Muscle layer of duodenum (tissue), 2 donors: ENCODE data around the gene DMAP1.

Experiments used
- H3K27ac ChIP-seq: one replicate; pipeline ENCODE4 v1.7.0; 2013; ENCODE audit warnings: mild to moderate bottlenecking, low read length
- H3K27me3 ChIP-seq: one replicate; pipeline ENCODE4 v1.7.0; 2013; ENCODE audit warnings: low read depth, mild to moderate bottlenecking, control low read depth, low read length
- H3K36me3 ChIP-seq, 2 donors: one replicate each; pipeline ENCODE4 v1.7.0; 2013; ENCODE audit warnings: low read length in 2 of 2, control low read depth in 1 of 2, mild to moderate bottlenecking in 1 of 2; ENCODE audit not compliant: insufficient read depth in 2 of 2, control insufficient read depth in 1 of 2
- H3K4me1 ChIP-seq, 2 donors: one replicate each; pipeline ENCODE4 v1.7.0; 2013; ENCODE audit warnings: low read length in 2 of 2, mild to moderate bottlenecking in 2 of 2, control low read depth in 1 of 2, moderate library complexity in 1 of 2; ENCODE audit not compliant: insufficient read depth in 2 of 2, control insufficient read depth in 1 of 2
- H3K4me3 ChIP-seq, 2 donors: one replicate each; pipeline ENCODE4 v1.7.0; 2013; ENCODE audit warnings: low read length in 2 of 2, low read depth in 1 of 2, mild to moderate bottlenecking in 1 of 2
- H3K9me3 ChIP-seq, 2 donors: one replicate each; pipeline ENCODE4 v1.7.0; 2013; ENCODE audit warnings: low read length in 2 of 2, control low read depth in 1 of 2, mild to moderate bottlenecking in 1 of 2; ENCODE audit not compliant: control insufficient read depth in 1 of 2
- donor health status: healthy.

Gene DMAP1

DNA sequence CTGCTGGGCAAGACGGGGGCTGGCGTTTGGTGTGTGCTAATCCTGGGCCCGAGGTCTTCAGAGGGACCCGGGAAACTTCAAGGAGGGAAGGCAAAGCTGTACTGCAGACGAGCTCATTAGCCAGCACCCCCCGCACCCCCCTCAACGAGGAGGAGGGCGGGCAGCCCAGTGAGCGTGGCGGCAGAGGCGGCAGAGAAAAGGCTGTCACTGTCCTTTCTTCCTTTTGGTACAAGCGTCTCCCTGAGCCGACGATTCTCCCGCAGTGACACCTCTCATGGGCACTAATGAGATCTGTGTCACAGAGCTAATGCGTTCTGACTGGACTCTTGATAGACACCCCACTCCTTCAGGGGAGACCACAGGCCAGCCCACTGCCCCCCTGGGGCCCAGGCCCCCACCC, 29.5 kb downstream of the DMAP1 start:
- no peak overlapping the region for H3K4me3 ChIP-seq
- peaks cover 8% of the 10 kb centered on the region in 2 donors for H3K36me3 ChIP-seq
- no peaks in the 10 kb centered on the region for H3K27me3 ChIP-seq
- H3K9me3 ChIP-seq = no peaks in the 10 kb centered on the region
- H3K27ac ChIP-seq = no peak overlapping the region
- H3K4me1 ChIP-seq = peaks cover 4 to 32% of the 10 kb centered on the region in 2 donors

DNA sequence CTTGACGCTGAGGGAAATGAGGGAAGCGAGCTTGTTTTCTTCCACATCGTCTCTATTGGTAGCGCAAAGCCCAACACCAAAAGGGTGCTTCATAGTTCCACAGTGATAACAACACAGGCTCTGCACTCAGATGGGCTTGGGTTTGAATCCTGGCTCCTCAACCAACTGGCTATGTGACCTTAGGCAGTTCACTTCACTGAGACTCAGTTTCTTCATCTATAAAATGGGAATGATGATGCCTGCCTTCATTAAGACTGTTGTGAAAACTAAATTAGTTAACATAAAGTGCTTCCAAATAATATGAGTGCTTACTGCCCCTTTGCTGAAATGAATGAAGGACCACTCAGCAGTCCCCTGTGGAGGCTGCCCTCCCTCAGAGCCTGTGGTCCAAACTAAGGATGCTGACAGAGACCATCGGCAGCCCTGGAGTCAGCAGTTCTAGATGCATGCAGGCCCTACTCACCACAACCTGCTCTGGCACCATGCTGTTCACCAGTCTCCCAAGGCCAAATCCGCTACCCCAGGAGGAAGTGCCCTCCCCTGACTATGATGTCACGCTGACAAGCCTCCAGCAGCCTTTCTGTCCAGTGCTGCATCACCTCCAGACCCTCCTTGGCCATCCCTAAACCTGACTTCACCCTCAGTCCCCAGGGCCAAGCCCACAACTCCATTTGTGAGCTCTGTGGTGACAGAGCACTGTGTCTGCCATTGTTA, 30.7 kb downstream of the DMAP1 start:
- H3K36me3 ChIP-seq = peaks cover 8 to 12% of the 10 kb centered on the region in 2 donors
- no peak overlapping the region for H3K27ac ChIP-seq
- H3K9me3 ChIP-seq = no peaks in the 10 kb centered on the region
- no peaks in the 10 kb centered on the region for H3K27me3 ChIP-seq
- no peak overlapping the region for H3K4me3 ChIP-seq
- H3K4me1 ChIP-seq = peaks cover 4 to 20% of the 10 kb centered on the region in 2 donors

DNA sequence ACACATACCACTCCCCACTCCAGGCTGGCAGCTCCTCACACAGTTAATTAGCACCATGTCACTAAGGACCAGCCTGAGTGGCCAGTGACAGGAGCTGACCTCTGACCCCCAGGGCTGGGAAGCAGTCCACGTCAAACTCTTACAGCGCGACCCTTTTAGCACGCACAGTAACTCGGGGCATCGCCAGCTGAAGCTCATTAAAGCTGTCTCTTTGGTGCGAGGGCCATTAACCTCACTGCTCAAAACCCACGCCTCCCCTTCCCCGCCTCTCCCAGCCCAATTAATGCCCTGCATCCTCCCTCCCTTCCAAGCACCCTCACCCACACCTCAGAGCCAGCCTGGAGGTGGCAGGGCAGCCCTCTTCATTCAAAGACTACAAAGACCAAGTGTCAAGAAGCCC, 31.7 kb downstream of the DMAP1 start:
- no peaks in the 10 kb centered on the region for H3K27me3 ChIP-seq
- no peak overlapping the region for H3K4me3 ChIP-seq
- H3K4me1 ChIP-seq = peaks cover under 1 to 10% of the 10 kb centered on the region in 2 donors
- H3K27ac ChIP-seq = no peak overlapping the region
- H3K9me3 ChIP-seq = no peaks in the 10 kb centered on the region
- peaks cover 8 to 16% of the 10 kb centered on the region in 2 donors for H3K36me3 ChIP-seq

DNA sequence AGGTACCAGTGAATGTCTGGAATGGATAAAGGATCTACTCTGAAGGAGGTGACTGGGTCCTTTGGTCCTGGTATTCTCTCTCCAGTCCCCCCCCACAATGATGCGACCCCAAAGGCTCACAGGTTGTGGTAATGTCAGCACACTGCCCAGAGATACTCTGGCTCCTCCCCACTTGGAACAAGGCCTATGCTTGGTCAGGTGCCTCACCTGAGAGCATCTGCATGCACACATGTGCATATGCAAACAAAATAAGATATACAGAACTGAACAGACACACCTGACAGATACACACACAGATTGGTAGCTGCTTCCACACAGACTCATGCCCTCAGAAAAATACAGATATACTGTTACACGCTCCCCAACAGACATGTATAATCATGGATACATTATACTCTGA, 33.5 kb downstream of the DMAP1 start:
- H3K9me3 ChIP-seq = no peaks in the 10 kb centered on the region
- peaks cover 8 to 16% of the 10 kb centered on the region in 2 donors for H3K36me3 ChIP-seq
- no peaks in the 10 kb centered on the region for H3K27me3 ChIP-seq
- H3K4me1 ChIP-seq = no peaks in the 10 kb centered on the region
- no peak overlapping the region for H3K4me3 ChIP-seq
- no peak overlapping the region for H3K27ac ChIP-seq

DNA sequence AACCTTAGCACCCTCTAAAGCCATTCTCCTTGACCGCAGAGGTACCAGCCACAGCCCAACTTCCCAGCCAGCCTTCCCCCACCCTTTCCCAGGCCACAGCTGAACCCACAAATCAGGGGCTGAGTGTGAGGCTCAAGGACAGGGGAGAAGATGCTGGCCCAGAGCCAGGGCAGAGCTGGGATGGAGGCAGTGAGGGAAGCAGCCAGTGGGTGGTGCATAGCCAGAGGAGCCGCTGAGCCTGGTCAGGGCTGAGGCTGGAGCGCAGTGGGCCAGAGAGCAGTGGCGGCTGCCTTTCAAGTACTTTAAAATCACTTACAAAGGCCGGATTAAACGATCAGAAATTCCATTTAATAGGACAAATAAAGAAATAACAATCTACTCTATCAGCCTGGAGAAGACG, 36.3 kb downstream of the DMAP1 start:
- peaks cover 5 to 16% of the 10 kb centered on the region in 2 donors for H3K36me3 ChIP-seq
- no peaks in the 10 kb centered on the region for H3K27me3 ChIP-seq
- no peaks in the 10 kb centered on the region for H3K4me1 ChIP-seq
- no peak overlapping the region for H3K4me3 ChIP-seq
- no peak overlapping the region for H3K27ac ChIP-seq
- no peaks in the 10 kb centered on the region for H3K9me3 ChIP-seq

DNA sequence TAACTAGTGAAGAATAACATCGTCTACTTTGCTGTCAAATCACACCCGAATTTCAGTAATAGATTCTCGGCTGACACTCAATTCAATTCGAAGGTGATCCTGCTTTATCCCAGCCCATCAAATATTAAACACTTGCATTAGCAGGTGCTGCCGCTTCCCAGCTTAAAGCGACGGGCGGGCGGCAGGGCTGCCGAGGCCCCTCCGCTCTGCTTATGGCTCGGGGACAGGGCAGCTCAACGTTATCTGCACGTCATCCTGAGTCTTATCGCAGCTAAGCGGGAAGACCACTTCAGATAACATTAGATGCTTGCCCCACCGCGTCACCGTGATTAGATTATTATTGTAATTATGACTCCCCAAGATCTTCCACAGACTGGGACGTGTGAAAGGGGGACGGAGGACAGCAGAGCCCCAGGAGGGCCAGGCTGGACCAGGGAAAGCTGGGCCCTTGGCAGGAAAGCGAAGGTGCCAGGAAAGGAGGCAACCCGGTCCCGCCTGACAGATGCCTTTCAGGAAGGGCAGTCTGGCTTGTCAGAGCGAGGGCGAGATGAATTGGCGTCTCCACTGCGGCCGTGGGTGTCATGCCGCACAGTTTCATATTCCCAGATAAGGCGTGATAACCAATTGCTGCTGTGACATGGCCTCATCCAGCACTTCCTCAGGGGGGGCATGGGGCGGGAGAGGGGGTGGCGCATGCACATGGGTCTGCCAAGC, 37.0 kb downstream of the DMAP1 start:
- H3K4me3 ChIP-seq = no peak overlapping the region
- H3K9me3 ChIP-seq = no peaks in the 10 kb centered on the region
- H3K36me3 ChIP-seq = peaks cover 5 to 16% of the 10 kb centered on the region in 2 donors
- no peaks in the 10 kb centered on the region for H3K27me3 ChIP-seq
- H3K27ac ChIP-seq = no peak overlapping the region
- H3K4me1 ChIP-seq = no peaks in the 10 kb centered on the region

DNA sequence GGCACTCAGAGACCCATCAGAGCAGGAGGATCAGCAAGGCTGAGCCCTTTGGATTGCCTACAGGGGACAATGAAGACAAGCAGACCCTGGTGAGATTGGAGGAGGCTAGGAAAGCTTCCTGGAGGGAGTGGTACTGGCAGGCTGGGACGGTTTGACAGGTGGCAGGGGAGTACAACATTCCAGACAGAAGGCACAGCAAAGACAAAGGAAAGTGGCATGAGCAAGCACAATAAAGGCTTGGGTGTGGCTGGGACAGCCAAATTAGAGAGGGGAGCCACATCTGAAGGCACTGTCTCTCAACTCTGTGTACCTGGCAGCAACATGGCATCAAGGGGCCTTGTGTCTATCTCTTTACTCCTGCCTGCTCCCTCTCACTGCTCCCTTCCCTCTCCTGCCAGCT, 38.2 kb downstream of the DMAP1 start:
- H3K36me3 ChIP-seq = peaks cover 5 to 21% of the 10 kb centered on the region in 2 donors
- H3K27me3 ChIP-seq = no peaks in the 10 kb centered on the region
- H3K4me3 ChIP-seq = no peak overlapping the region
- H3K9me3 ChIP-seq = no peaks in the 10 kb centered on the region
- H3K27ac ChIP-seq = no peak overlapping the region
- H3K4me1 ChIP-seq = no peaks in the 10 kb centered on the region

DNA sequence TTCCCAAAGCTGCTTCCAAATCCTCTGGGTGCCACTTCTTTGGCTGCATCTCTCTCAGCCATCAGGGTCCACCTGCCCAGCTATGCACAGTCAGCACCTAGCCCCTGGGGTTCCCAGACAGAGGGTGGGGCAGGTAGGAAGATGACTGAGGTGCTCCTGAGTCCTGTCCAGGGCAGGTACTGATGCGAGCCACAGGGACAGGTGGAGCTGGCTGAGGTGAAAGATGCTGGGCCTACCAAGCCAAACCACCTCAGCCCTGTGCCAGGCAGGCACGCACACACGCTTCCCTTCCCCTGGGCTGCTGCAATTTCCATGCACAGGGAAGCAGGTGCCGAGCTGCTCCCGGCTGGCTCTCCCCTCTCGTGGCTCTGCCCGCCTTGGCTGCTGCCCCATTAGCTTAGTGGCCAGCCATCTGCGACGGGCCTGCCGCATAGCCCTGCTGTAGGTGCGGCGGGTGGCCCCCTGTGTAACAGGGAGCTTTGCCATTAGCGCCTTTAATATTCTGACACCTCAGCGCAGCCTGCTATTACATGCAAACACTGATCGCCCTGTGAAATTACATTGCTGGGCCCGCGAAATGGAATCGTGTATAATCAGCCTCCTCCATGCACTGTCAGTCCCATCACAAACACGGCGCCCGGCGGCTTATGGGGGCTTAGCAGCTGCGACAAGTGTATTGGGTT, 38.9 kb downstream of the DMAP1 start:
- no peaks in the 10 kb centered on the region for H3K9me3 ChIP-seq
- peaks cover under 1 to 22% of the 10 kb centered on the region in 2 donors for H3K36me3 ChIP-seq
- no peak overlapping the region for H3K27ac ChIP-seq

DNA sequence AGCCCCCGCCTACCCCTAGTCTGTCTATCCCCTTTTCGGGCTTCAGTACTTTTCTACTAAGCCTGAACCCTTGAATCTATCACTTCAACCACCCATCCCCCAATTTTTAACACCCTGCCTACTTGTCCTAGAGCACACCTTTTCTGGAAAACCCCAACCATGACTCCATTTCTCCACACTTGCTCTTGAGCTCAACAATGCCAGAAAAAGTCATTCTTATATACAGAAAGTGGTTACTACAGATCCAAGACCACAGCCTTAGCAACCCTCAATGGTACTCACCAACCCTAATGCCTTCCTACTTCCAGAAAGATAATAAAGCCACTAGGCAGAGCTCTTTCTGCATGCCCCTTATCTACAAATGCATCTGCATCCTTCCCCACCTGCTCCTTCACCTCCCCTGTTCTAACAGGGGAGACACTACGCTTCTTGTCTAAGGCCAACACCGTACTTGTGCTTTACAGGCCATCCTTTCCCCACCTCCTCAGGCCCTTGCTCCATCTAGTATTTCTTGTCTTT, 41.2 kb downstream of the DMAP1 start:
- Histone ChIP-seq H3K27ac (no peak overlapping the region), H3K4me1 (no peaks in the 10 kb centered on the region), H3K36me3 (peaks cover 0 to 9% of the 10 kb centered on the region in 2 donors), H3K9me3 (no peaks in the 10 kb centered on the region), H3K4me3 (no peak overlapping the region), H3K27me3 (no peaks in the 10 kb centered on the region)

More for the DNA sequence above, 38.9 kb downstream of the DMAP1 start:
- Histone ChIP-seq H3K4me3 (no peak overlapping the region), H3K27me3 (no peaks in the 10 kb centered on the region), H3K4me1 (no peaks in the 10 kb centered on the region)

DNA sequence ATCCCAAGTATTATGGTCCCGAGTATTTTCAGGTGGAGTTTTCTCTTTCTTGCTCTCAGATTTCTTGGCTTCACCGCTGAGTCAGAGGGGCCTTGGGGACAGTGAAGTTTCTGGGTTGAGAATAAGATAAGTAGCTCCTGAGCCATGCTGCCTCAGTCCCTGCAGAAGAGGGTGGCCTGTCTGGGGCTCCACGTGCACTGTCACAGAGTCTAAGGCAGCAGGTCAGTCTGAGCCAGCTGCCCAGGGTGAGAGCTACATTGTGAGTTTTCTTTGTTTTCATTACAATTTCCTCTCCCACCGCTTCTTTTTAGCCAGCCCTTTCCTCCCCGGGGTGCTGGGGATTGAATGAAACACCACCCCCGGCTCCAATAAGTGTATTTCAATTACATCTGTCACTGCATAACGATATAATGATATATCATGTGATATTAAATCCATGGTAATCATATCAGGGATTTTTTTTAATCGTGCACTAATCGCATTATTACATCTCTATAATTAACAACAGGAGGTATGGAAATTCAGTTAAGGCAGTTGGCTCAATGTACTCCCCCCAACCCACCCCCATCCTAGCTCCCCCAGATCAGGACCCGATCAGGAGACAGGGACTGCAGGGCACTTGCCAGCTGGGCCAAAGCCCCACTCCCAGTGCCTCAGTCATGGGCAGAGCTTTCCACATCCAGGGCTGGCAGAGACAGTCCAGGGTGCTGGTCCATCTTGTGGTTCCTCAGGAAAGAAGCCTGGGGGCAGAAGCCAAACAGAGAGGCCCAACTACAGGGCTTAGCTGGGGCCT, 43.7 kb downstream of the DMAP1 start:
- Histone ChIP-seq H3K27me3 (no peaks in the 10 kb centered on the region), H3K9me3 (no peaks in the 10 kb centered on the region), H3K4me3 (no peak overlapping the region), H3K4me1 (no peaks in the 10 kb centered on the region), H3K27ac (no peak overlapping the region), H3K36me3 (peaks cover 0 to 8% of the 10 kb centered on the region in 2 donors)
